ENCODE results near the gene GDF2.

Gene GDF2

DNA sequence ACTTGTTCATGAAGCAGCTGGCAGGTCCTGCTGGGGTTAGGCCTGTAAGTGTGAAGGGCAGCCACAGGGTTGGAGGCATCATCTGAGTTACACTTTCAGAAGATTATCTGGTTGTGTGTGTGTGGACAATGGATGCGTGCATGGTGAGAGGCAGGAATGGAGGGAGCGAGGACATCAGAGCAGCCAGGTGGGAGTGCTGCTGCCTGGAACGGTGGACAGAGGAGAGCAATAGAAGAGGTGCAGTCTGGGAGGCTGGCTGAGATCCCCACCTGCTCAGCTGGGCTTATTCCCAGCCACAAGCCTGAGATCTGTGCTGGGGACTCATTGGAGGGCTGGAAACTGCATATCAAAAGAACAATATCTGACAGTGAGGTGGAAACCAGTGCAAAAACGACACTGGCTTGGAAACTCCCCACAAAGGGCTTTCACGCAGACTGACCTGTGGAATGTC lies 44.0 kb downstream of the GDF2 start:
- H3K9me3 Mint-ChIP-seq: no peaks in the 10 kb centered on the region
- no peaks in the 10 kb centered on the region for H3K4me1 Mint-ChIP-seq (ENCODE audit: low read depth)
- no peak overlapping the region for H3K27ac Mint-ChIP-seq
- no peaks in the 10 kb centered on the region for H3K36me3 Mint-ChIP-seq (ENCODE audit: low read depth)
- no peaks in the 10 kb centered on the region for H3K27me3 Mint-ChIP-seq (ENCODE audit: low read depth)
- no peak overlapping the region for H3K4me3 Mint-ChIP-seq

DNA sequence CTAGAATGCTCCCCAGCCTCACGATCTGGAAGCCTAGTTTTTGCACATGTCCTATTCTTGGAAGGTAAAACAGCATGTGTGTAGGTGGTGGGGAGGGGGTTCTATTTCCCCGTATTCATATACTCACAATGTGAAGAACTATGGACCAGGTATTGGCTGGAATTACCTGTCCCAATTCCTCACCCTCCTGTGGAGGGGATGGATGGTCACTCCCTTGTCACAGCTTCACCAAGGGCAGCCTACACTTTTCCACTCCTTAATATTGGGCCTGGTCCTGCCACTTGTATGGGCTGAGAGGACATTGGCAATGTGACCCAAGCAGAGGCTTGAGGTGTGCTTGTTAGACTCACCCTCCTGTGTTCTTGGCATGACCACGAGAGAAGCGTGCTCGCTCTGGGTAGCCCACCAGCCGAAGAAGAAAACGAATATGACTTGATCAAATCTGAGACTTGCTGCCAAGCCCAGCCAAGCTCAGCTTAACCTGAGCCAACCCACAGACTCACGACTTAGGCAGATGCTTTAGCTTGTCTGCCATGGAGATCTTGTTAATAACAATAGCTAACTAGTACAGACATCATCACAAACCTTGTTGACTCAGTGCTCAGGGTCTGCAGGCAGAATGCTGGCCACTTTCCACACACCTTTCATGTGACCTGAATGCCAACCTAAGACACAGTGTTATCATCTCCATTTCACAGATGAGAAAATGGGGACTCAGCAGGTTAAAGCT lies 44.6 kb downstream of the GDF2 start:
- no peaks in the 10 kb centered on the region for H3K4me1 Mint-ChIP-seq (ENCODE audit: low read depth)
- no peaks in the 10 kb centered on the region for H3K36me3 Mint-ChIP-seq (ENCODE audit: low read depth)
- no peaks in the 10 kb centered on the region for H3K27me3 Mint-ChIP-seq (ENCODE audit: low read depth)
- no peak overlapping the region for H3K27ac Mint-ChIP-seq
- H3K9me3 Mint-ChIP-seq: no peaks in the 10 kb centered on the region
- no peak overlapping the region for H3K4me3 Mint-ChIP-seq

DNA sequence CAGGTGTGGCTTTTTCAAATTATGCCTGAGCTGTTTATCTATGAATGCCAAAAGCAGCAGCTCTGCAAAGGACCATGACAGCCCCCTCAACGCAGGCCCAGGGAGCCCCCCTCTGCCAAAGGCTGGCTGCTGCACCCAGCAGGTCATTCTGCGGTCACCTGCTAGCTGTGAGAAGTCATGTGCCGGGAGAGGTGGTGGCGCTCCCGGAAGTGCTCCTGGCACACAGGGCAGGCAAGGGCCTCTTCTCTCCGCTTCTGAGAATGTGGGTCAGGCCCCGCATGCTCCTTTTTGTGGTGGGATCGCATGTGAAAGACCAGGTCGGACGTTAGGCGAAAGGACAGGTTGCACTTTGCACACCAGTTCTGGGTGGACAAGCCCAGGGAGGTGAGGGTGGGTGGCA lies 45.4 kb downstream of the GDF2 start:
- Mint-ChIP-seq H3K9me3 (no peaks in the 10 kb centered on the region), H3K4me1 (ENCODE audit: low read depth) (no peaks in the 10 kb centered on the region)

DNA sequence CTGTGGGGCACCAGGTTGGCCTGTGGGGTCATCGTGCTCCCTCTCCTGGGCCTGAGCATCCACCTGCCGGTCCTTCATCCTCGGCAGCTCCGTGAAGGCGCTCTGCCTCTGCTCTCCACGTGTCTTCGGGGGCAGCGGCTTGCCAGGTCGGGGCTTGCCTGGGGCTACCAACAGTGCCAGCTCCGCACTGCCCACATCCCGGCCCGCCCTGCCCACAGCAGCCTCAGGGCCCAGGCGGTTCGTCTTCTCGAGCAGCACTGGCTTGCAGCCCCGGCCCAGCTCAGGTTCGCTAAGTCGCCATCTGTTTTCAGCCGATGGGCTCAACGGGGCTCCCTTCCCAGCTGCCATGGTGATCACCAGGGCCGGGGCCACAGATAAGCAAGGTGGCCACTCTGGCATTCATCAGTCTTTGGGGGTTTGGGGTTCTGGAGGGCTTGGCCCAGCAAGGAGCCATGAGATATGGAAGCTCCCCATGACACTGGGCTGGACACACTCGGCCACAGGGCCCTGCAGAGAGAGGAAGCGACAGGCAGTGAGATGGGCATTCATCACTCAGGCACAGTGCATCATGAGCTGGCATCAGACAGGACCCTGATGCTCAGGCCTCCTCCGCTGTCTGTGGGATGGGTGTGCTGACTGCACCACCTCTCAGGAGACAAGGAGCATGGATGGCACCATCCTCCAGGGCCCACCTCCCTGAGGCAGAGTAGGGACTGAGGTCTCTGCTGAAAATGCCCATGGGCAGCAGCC lies 46.4 kb downstream of the GDF2 start:
- Mint-ChIP-seq H3K4me1 (ENCODE audit: low read depth) (no peaks in the 10 kb centered on the region), H3K9me3 (no peaks in the 10 kb centered on the region), H3K4me3 (no peak overlapping the region), H3K27ac (no peak overlapping the region), H3K36me3 (ENCODE audit: low read depth) (no peaks in the 10 kb centered on the region), H3K27me3 (ENCODE audit: low read depth) (peaks cover 4% of the 10 kb centered on the region)

More for the DNA sequence above, 45.4 kb downstream of the GDF2 start:
- Mint-ChIP-seq H3K36me3 (ENCODE audit: low read depth) (no peaks in the 10 kb centered on the region), H3K27ac (no peak overlapping the region), H3K4me3 (no peak overlapping the region), H3K27me3 (ENCODE audit: low read depth) (no peaks in the 10 kb centered on the region)

DNA sequence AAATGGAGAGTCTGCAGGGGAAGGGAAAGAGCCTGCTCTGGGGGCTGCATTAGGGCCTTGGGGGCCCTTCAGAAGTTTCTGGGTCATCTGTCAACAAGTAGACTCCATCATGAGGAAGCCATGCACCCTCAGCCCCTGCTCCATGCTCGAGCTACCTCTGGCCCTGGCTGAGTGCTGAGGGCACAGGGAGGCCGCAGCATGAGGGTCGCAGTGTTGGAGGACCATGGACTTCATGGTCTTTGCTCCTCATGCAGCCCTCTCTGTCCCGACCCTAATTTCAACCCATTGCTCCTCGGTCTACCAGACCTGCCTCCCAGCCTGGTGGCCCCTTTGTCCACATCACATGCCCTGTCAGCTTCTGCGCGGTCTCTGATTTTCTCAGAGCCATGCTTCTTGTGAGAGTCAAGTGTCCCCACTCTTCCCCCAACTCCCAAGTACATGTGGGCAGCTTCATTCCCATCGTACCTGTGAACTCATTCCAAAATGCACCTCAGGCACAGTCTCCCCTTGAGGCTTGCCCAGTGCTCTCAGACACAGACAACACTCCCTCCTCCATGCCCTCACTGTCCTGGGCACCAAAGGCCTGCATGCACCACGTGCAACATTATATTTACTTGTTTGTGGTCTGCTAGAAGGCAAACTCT lies 47.1 kb downstream of the GDF2 start:
- no peak overlapping the region for H3K27ac Mint-ChIP-seq
- H3K4me1 Mint-ChIP-seq (ENCODE audit: low read depth): no peaks in the 10 kb centered on the region

DNA sequence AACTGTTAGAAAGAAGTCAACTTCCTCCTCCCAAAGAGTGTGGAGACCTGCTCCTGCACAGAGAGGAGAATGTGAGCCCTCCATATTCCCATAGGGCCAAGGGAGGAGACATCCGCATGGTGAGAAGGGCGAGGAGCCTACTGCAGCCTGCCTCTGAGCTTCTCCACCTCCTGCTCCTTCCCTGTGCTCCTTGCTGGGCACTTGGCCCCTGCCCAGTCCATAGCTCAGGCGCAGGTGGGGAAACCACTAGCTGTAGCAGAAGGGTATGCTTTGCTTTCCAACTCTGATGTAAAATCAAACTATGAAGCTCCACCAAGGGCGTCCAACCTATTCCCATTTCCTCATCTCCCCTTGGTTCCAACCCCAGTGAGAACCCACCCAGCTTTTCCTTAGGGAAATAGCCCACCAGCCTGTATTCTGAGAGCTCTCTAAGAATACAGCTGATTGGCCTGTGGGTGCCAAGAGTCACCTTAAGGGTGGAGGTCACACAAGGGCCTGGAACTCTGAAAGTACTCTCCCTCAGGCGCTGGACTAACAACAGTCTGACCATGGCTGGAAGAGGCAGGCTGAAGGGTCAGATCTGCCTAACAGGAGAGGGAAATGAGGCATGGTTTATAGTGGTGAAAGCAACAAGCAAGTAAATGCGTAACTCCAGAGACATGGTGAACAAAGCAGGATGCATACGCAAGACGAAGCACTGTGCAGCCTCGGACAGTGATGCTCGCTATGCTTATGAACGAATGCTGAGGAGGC lies 47.9 kb downstream of the GDF2 start:
- no peaks in the 10 kb centered on the region for H3K4me1 Mint-ChIP-seq (ENCODE audit: low read depth)
- H3K4me3 Mint-ChIP-seq: no peak overlapping the region
- no peaks in the 10 kb centered on the region for H3K36me3 Mint-ChIP-seq (ENCODE audit: low read depth)
- H3K9me3 Mint-ChIP-seq: no peaks in the 10 kb centered on the region
- peaks cover 5% of the 10 kb centered on the region for H3K27me3 Mint-ChIP-seq (ENCODE audit: low read depth)
- no peak overlapping the region for H3K27ac Mint-ChIP-seq

More for the DNA sequence above, 47.1 kb downstream of the GDF2 start:
- no peak overlapping the region for H3K4me3 Mint-ChIP-seq
- no peaks in the 10 kb centered on the region for H3K9me3 Mint-ChIP-seq
- H3K36me3 Mint-ChIP-seq (ENCODE audit: low read depth): no peaks in the 10 kb centered on the region
- peaks cover 5% of the 10 kb centered on the region for H3K27me3 Mint-ChIP-seq (ENCODE audit: low read depth)

DNA sequence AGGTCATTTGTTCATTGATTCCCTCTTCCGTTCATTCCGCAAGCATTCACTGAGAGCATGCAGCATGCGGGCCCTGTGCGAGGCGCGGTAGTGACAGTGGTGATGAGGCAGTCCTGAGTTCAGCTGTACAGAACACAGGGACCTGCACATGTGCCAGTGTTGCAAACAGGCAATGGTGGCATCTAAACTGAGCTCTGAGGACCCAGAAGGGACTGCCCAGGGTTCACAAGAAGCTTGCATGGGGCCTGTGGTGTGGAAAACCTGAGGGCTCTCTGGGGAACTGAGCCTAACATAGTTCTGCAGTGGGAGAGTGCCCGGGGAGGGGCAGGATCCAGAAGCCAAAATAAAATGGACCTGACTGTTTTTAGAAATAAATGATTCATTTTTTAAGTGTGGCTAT lies 48.6 kb downstream of the GDF2 start:
- no peaks in the 10 kb centered on the region for H3K4me1 Mint-ChIP-seq (ENCODE audit: low read depth)
- H3K36me3 Mint-ChIP-seq (ENCODE audit: low read depth): no peaks in the 10 kb centered on the region
- no peak overlapping the region for H3K4me3 Mint-ChIP-seq
- H3K27ac Mint-ChIP-seq: no peak overlapping the region
- H3K27me3 Mint-ChIP-seq (ENCODE audit: low read depth): peaks cover 10% of the 10 kb centered on the region
- H3K9me3 Mint-ChIP-seq: no peaks in the 10 kb centered on the region

DNA sequence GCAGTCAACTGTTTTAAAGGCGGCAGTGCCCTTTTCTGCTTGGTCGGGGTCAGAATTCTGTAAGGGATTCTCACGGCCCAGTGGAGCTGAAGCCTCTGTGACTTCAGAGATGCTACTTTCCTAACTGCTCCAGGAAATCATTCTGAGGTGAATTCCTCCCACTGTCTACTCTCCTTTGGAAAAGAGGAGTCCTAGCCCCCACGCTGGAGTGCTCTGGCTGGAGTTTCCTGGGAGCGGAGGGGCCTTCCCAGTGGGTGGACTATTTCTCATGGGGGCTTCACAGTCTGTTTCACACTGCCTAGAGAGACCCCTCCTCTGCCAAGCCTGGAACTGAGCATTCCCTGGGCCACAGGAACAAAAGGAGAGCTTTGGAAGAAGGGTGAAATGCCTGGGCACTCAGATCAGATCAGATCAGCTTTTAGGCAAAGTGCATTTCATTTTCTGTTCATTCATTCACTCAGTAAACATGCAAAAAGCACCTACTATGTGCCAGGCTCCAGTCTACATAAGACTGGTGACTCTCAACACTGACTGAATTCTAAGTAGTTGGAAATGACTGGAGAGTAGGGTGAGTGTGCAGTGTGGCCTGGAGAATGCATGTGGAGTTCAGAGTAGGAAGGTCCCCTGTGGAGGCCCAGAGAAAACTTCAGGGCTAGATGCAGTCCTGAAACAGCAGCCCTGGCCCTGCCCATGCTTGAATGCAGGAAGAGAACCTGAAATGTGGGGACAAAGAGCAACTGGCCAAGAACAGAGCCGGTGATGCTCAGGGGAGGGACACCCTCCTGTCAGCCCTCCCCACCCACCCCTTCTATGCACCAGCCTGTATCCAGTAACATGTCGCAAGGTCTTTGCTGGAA lies 49.6 kb downstream of the GDF2 start:
- Mint-ChIP-seq H3K27ac (no peak overlapping the region), H3K4me1 (ENCODE audit: low read depth) (no peaks in the 10 kb centered on the region), H3K9me3 (no peaks in the 10 kb centered on the region), H3K4me3 (no peak overlapping the region), H3K27me3 (ENCODE audit: low read depth) (peaks cover 20% of the 10 kb centered on the region), H3K36me3 (ENCODE audit: low read depth) (no peaks in the 10 kb centered on the region)

DNA sequence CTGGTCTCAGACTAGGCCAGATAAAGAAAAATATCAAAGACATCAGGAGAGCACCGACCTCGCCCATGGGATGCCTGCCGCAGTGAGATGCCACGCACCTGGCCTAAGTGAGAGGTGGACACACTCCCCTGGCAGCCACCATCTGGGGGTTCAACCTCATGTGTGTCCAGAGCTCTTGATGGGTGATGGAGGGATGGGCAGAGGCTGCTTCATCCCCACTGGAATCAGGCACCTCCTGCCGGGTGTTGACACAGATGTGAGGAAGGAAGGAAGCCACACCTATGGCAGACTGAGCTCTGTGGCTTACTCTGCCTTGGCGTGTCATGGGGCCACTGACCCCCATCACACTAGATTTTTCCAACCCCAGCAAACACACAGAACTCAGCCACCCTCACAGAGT lies 50.5 kb downstream of the GDF2 start:
- no peaks in the 10 kb centered on the region for H3K9me3 Mint-ChIP-seq
- peaks cover 29% of the 10 kb centered on the region for H3K27me3 Mint-ChIP-seq (ENCODE audit: low read depth)
- H3K36me3 Mint-ChIP-seq (ENCODE audit: low read depth): no peaks in the 10 kb centered on the region
- no peaks in the 10 kb centered on the region for H3K4me1 Mint-ChIP-seq (ENCODE audit: low read depth)
- H3K4me3 Mint-ChIP-seq: no peak overlapping the region
- no peak overlapping the region for H3K27ac Mint-ChIP-seq

DNA sequence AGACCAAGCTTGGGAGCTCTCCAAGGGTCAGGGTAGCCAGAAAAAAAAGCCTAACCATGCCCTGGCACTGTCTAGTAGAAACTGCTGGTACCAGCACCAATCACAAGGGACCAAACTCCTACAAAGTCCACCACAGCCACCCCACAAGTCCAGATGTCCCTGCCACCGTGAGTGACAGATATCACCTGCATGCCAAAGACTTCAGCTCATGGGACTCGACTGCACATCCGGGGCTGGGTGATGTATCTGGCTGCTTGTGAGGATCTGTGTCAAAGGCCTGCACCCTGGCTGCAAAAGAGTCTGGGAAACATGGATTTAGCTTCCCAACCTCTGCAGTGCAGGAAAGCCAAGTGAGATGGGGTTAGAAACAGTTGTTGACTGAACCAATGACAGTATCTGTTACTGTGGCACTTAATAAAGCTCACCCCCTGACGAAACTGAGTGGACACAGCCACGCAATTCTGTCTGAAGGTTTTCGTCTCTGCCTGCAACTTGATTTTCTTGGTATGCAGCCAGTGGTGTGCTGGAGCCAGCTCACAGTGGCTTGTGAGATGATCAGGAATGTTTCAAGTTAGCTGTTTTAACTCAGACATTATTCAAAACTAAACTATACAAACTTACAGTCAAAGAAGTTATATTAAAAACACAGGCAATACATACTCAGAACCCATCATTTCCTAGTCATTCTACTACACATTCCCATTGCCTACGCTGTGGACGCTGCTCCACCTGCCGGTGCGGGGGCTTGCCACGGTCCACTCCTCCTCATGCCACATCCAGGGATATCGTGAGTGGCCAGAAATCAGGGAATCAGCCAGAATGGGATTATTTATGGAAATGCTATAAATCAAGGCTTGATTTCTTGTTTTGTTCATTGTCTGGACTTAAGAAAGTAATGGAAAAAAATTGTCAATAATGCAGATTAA lies 52.6 kb downstream of the GDF2 start:
- Mint-ChIP-seq H3K4me3 (no peak overlapping the region), H3K27me3 (ENCODE audit: low read depth) (peaks cover 34% of the 10 kb centered on the region), H3K4me1 (ENCODE audit: low read depth) (no peaks in the 10 kb centered on the region), H3K36me3 (ENCODE audit: low read depth) (no peaks in the 10 kb centered on the region), H3K9me3 (no peaks in the 10 kb centered on the region), H3K27ac (no peak overlapping the region)

DNA sequence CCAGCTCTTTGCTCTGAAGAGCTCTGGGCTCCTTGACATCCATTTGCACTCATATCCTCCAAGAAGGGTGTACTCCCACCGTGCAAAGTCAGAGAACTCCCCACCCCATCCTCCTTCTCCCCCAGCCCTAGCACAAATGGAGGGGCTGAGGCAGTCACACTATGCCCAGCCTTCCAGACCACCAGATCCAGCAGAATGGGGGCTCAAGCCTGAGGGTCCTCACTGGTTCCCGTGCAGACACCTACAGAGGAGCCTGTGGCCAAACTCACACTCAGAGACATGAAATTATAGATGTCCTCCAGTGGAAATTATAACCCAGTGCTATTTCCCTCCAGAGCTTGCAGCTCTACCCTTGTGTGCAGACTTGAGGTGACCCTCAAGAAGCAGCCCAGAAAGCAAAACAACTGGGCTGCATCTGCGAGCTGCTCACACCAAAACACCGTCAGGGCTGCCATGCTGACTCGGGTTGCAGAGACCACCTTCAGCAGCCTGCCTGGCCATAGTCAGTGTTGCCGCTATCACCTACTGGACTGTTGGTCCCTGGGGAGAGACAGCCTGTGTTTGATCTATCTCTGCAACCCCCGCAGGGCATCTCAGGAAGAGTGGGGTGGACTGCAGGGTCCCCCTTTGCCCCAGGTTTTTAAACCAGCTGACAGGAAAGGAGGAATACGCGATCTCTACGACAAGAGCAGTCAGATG lies 54.4 kb downstream of the GDF2 start:
- Mint-ChIP-seq H3K4me3 (no peak overlapping the region), H3K27me3 (ENCODE audit: low read depth) (peaks cover 46% of the 10 kb centered on the region), H3K9me3 (no peaks in the 10 kb centered on the region), H3K27ac (no peak overlapping the region), H3K4me1 (ENCODE audit: low read depth) (no peaks in the 10 kb centered on the region), H3K36me3 (ENCODE audit: low read depth) (no peaks in the 10 kb centered on the region)

Measured in T-helper 1 cell treated with Interleukin-12 subunit alpha and Interleukin-12 subunit beta and Interleukin-4 antibody, amounts not matched to agents 30 μg/mL and 1 μg/mL, for 36 hours (primary cell).